GM21360 (cell line): Measurements from ENCODE around the gene NOX3.

Experiments
- ATAC-seq: cut with Tn5 transposase; IDR thresholded peaks from one replicate; pipeline ENCODE4 v1.9.1; 2021; ENCODE audit warnings: mild to moderate bottlenecking, moderate library complexity; ENCODE audit not compliant: unreplicated experiment

NOX3 gene

DNA sequence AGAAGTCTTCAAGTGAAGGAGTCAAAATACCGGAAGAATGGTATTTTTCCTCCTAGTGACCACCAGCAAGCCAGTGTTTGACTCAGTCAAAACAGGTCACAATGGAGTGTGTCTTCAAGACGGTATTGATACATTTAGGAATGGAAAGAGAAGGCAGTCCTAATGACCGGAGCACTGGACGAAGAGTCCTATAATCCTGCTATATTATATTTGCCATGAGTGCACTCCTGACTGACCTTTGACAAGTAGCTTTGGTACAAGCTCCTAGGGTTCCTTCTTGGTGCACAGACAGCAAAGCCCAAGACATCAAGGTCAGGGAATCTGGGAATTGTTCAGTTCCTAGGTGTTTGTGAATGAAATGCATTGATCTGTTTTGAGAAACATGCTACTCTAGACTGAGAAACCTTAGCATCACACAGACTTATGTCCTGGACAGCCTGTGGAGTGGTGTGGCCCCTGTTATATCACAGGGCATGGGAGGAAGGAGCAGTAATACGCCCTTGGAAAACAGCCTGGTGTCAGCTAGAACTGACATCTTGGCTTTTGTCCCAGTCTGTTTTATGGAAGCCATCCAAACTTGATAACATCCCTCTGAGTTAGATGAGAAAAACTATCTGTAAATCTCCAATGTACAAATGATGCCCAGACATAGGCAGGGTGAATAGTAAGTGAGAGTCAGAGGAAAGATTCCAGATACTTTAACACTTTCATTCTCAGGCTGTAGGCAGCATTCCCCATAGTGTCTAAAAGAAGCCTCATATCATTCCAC, 18.5 kb downstream of the NOX3 start:
- ATAC-seq = no peak

- no peak for ATAC-seq
Observed at GRCh38 chr6:155434829-155435423, 20.7 kb downstream of the NOX3 start.

DNA sequence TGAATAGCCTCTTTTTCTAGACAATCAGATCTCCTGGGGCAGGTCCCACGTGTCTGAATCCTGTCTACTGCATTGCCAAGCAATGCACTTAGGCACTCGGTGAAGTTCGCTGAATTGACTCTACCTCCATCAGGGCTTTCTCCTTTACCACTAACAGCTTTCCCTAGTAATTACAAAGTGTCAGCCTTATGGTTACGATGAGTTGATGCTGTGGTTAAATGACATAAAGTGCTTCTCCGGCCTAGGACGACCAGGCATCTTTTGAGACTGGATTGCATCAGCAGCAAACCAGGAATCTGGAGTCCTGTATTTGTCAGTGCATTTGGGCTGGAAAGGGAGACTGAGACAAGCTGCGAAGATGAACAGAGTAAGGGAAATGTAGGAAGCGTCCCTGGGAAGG, 21.5 kb downstream of the NOX3 start:
- no peak for ATAC-seq

DNA sequence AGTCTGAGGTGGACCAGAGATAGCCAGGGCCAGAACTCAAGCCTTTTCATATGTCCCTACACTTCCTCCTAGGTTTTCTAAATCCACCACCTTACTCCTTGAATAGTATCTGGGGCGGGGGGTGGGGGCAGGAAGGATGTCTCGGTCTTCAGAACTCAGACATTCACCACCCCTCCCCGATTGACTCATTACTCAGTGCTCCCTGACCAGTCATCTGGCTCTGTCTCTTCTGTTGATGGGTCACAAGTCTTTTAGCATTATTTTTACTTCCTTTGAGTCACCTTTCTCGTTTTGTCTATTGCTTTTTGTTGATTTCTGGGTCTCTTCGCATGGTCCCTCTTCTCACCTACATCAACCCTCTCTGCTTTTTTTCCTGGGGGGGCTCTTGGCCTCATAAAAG, 23.3 kb downstream of the NOX3 start:
- ATAC-seq = no peak

DNA sequence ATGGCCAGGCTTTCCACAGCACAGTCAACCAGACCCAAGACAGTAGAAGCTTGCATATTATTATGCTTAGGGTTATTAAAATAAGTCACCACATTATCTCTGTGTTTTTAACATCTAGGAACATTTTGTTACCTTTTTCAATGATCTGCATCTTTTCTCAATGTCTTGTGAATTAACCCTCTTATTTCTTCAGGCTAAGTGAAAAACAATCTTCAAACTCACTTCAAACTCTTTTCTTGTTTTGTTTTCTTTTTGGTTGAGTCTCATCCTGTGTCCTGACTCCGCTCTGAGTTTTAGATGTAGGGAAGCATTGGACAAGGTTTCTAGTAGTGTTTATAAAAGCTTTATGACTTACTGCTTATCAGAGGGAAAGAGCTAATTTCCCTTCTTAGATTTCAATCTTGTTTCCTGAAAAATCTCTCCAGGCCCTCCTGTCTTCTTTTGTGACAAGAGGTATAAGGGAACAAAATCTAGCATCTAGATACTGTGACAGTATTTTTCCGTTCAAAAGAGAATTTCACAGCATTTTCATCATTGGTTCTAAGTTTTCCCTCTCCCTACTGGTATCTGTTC, 26.2 kb downstream of the NOX3 start:
- ATAC-seq = no peak

DNA sequence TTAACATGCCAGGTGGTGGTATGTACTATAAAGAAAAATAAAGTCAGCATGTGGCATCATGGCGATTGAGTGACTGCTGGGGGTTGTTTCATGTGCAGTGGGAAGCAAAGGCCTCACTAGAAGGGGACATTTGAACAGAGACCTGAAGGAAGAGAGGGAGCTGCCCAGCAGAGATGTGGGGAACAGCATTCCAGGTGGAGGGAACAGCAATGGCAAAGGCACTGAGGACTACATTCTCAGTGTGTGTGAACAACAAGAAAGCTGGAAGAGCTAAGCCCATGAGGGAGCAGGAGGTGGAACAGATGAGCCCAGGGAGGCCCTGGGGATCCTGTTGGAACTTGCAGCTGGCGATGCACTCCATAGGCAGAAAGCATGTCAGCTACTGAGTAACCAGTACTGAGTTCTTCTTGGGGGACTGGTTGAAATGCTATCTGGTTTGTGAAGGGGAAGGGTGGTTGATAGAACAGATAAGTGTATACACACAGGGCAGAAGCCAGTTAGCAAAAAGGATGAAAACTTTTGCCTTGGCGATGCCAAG, 29.2 kb downstream of the NOX3 start:
- no peak for ATAC-seq

GRCh38 chr6:155424181-155424580, 31.5 kb downstream of the NOX3 start:
- no peak for ATAC-seq

DNA sequence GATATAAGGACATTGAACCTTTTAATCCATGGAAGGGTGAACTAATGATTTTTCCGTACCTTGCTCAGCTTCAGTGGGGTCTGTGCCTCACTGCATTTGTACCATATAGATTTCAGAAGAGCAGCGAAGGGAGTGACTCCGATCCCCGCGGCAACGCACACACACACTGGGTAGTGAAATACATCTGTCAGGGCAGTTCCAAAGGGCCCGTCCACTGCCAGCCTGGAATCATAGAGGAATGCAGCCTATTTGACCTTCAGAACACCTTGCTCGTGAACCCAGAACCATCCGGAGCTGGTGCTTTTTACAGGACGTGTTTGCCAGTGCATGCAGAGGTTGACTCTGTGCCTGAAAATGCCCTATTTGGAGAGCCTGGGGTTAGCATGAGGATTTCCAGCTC, 33.0 kb downstream of the NOX3 start:
- ATAC-seq = no peak

- no peak for ATAC-seq
Observed at GRCh38 chr6:155420492-155420891, 35.1 kb downstream of the NOX3 start.

DNA sequence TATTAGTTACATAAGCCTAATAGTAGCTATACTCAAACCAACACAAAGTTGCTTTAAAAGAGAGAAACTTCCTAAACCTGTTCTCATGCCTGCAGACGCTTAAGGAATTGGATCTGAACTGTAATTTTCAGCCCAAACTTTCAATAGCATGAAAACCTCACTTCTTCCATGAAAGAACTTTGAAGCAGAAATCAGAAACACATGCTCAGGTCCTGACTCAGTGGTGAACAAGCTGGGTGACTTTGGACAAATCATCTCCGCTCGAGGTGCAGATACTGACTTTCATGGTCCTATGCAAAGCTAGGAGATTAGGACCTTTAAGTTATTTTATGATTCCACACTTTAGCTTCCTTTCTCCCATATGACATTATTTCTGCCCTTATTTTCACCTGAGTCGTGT, 36.5 kb downstream of the NOX3 start:
- ATAC-seq = no peak

- ATAC-seq = peak; percentile 74
Observed at GRCh38 chr6:155418017-155418761, 37.5 kb downstream of the NOX3 start.

DNA sequence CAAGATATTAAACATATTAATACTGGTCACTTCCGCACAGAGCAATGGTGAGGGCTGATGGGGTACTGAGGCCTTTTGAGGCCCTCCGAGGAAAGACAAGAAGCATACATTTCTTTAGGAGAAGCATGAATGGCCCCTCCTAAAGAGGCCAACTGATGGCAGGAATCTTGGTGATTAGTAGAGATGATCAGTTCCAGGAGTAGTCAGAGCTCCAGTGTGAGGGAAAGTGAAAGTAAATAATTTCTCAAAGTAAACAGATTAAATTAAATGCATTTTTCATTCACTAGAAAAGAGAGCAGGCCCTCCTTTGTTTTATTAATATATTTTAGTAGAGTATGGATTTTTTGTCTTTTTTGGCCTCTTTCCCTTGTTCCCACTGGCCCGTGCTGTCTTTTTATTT, 38.2 kb downstream of the NOX3 start:
- ATAC-seq = peak; percentile 36

GRCh38 chr6:155415953-155416352, 39.7 kb downstream of the NOX3 start:
- no peak for ATAC-seq

- no peak for ATAC-seq
Observed at GRCh38 chr6:155414049-155414448, 41.6 kb downstream of the NOX3 start.

GRCh38 chr6:155412335-155412734, 43.3 kb downstream of the NOX3 start:
- no peak for ATAC-seq

- no peak for ATAC-seq
Observed at GRCh38 chr6:155411154-155412052, 44.2 kb downstream of the NOX3 start.

DNA sequence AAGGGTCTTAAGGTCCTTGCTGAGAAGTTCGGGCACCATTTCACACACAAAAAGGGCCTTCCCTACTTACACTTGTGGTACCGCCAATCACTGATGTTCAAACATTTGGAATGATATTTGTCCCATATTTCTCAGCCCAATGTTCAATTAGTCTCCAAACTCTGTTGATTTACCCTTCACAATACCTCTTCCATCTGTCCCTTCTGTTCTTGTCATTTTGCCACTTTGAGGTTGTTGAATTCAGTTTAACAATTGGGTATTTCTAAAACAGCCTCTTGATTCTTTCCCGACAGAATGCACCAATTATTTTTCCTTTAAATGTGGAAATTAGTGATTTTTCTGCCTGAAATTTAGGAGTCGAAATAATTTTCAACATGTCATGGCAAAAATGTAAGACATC, 46.2 kb downstream of the NOX3 start:
- no peak for ATAC-seq

DNA sequence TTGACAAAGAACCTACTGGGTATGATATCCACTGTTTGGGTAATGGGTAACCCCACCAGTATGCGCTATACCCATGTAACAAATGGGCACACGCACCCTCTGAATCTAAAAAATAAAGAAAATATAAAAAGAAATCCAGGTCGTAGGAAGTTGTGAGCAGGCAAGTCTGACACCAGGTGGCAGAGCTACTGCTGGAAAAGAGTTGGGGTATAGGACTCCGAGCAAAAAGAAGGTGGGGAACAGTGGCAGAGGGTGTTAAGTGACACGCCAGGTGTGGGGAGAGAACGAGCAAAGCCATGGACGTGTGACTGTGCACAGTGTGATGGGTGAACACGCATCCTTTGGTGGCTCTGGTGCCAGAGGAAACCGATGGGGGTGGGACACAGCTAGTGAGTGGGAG, 46.7 kb downstream of the NOX3 start:
- ATAC-seq = no peak

GRCh38 chr6:155408231-155408630, 47.4 kb downstream of the NOX3 start:
- ATAC-seq = no peak

DNA sequence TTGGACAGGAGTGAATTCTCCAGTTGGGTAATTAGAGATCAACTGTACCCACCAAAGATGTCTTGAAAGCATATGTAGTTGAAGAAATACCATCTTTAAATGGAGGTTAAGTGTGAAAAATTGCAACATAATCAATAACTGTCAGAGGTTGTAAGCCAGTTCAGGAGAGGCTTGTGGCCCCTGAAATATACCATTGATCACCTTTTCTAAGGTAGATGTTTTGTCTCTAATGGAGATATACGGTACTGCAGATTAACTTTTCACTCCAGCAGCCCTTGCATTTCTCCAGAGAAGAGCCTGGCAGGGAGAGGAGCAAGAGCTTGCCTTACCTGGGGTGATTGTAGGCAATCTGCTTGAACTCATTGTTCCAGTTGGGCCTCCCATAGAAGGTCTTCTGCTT, 48.8 kb downstream of the NOX3 start:
- no peak for ATAC-seq
